Adrenal gland (tissue), 5 donors: ENCODE data around the gene SRPK3.

Experiments
- POLR2A ChIP-seq, 2 donors: fragments of 450-650 bp; IDR thresholded peaks; one replicate each; pipeline ENCODE4 v1.6.1; 2017; ENCODE audit warnings: antibody characterized with exemption in 2 of 2, mild to moderate bottlenecking in 2 of 2, moderate library complexity in 1 of 2
- TF ChIP-seq, protein P1 (sequence below), 6 experiments: fragments of 450-650 bp in 4 of 6; fragments of 200-600 bp in 2 of 6; sonication (generic) in 1 of 6; IDR thresholded peaks; 1 replicate in 5 of 6; 2 replicates in 1 of 6; pipeline versions ENCODE4 v1.5.1 to v1.8.0; 2016 to 2021; ENCODE audit warnings: antibody characterized with exemption in 6 of 6, mild to moderate bottlenecking in 2 of 6, moderate library complexity in 1 of 6
- donor health status: DM: no; HTN: no; CAD: no.

DNA sequence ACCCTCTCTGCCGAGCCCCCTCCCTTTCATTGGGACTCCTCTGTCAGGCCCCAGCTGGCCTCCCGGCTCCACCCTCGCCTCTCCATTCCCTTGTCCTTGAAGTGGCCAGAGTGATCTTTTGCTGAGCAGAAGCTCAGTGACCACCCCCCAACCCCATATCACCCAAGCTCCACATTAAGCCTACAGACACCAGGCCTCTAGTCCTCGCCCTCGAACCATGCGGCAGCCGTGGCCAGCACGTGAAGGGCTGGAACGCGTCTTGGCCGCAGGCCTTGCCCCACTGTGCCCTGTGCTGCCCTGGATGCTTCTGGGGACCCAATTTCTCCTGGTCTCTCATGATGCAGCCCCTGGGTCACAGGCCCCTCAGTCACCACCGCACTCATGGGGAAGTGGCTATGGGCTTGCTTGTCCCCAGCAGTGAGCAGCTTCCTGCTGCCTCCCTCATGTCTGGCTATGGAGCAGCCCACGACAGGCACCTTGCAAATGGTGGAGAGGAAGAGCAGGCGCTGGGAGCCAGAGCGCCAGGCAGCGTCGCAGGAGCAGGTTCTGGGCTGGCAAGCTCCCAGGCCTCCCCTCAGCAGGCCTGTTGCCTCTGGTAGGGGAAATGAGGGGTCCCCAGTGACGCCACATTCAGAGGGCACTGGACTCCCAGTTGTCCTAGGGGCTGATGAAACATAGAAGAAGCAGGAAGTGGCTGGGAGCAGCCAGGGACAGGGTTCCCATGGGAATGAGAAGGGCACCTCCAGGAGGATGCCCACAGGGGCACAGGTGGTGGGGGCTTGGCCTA lies 757 bp upstream of the SRPK3 start:
- TF ChIP-seq, protein P1, sequence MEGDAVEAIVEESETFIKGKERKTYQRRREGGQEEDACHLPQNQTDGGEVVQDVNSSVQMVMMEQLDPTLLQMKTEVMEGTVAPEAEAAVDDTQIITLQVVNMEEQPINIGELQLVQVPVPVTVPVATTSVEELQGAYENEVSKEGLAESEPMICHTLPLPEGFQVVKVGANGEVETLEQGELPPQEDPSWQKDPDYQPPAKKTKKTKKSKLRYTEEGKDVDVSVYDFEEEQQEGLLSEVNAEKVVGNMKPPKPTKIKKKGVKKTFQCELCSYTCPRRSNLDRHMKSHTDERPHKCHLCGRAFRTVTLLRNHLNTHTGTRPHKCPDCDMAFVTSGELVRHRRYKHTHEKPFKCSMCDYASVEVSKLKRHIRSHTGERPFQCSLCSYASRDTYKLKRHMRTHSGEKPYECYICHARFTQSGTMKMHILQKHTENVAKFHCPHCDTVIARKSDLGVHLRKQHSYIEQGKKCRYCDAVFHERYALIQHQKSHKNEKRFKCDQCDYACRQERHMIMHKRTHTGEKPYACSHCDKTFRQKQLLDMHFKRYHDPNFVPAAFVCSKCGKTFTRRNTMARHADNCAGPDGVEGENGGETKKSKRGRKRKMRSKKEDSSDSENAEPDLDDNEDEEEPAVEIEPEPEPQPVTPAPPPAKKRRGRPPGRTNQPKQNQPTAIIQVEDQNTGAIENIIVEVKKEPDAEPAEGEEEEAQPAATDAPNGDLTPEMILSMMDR (IDR thresholded peaks at IDR 0.05) = no peak
- no peak for TF ChIP-seq POLR2A (IDR thresholded peaks at IDR 0.05)
